Thoracic aorta (tissue), 2 donors: ENCODE data around the gene ATP1A1. TPM values are rescaled to one million over a fixed set of nuclear protein-coding genes. Genes with fewer than 3 reads are reported as not detected.

Source experiments
- ATAC-seq: fragments of 150-250 bp; one replicate; pipeline ENCODE4 v1.8.0; 2017; ENCODE audit warnings: low read depth; ENCODE audit not compliant: insufficient number of reproducible peaks, low FRiP score
- DNase-seq: peaks from one replicate; pipeline ENCODE4 v3.0.0-alpha.2; 2020; ENCODE audit warnings: low spot score
- H3K27ac ChIP-seq, 2 donors: fragments of 200-600 bp; sonication (generic); 1 replicate in 1 of 2; 2 replicates in 1 of 2; pipeline ENCODE4 v1.5.1; 2016; ENCODE audit warnings: mild to moderate bottlenecking in 2 of 2, moderate library complexity in 2 of 2
- H3K27me3 ChIP-seq: fragments of 200-600 bp; sonication (generic); replicated peaks from 2 replicates; pipeline ENCODE4 v1.6.0; 2016; ENCODE audit warnings: mild to moderate bottlenecking; ENCODE audit not compliant: insufficient read depth
- H3K36me3 ChIP-seq: fragments of 200-600 bp; sonication (generic); one replicate; pipeline ENCODE4 v1.5.1; 2016
- H3K4me1 ChIP-seq, 2 donors: fragments of 200-600 bp; sonication (generic); 1 replicate in 1 of 2; 2 replicates in 1 of 2; pipeline versions ENCODE4 v1.5.1 to v1.6.0; 2016; ENCODE audit warnings: low read depth in 2 of 2, mild to moderate bottlenecking in 1 of 2; ENCODE audit not compliant: control insufficient read depth in 1 of 2
- H3K4me3 ChIP-seq: fragments of 200-600 bp; sonication (generic); 2 replicates; pipeline ENCODE4 v1.5.1; 2016; ENCODE audit warnings: mild to moderate bottlenecking
- H3K9me3 ChIP-seq: fragments of 200-600 bp; sonication (generic); 2 replicates; pipeline ENCODE4 v1.5.1; 2016
- CTCF ChIP-seq: fragments of 200-600 bp; sonication (generic); IDR thresholded peaks from one replicate; pipeline ENCODE4 v1.5.1; 2019; ENCODE audit warnings: antibody characterized with exemption
- total RNA-seq, 2 donors: library from RNA; depleted of rRNA; stranded (reverse); fragments of >200 nt; gene quantifications; one replicate each; pipeline versions ENCODE4 v1.1.0 to v1.2.3, GENCODE V29; 2016

The ATP1A1 gene
- total RNA-seq, 2 donors from 2014 or later: 244 to 310 TPM

- ATAC-seq: no peak
- Histone ChIP-seq H3K27me3 (no peaks in the 10 kb centered on the region), H3K4me3 (no peak overlapping the region), H3K27ac (no peak overlapping the region), H3K4me1 (no peaks in the 10 kb centered on the region), H3K36me3 (no peaks in the 10 kb centered on the region), H3K9me3 (no peaks in the 10 kb centered on the region)
- DNase-seq: no peak
- TF ChIP-seq CTCF: no peak
Measured at GRCh38 chr1:116326486-116326885, 46.6 kb upstream of the ATP1A1 start.

GRCh38 chr1:116328671-116329070 is 44.4 kb upstream of the ATP1A1 start:
- ATAC-seq (no peak), DNase-seq (no peak)
- no peak overlapping the region for H3K4me3 ChIP-seq
- H3K27me3 ChIP-seq: no peaks in the 10 kb centered on the region
- no peak overlapping the region for H3K27ac ChIP-seq
- no peak for TF ChIP-seq CTCF
- H3K36me3 ChIP-seq: no peaks in the 10 kb centered on the region
- no peaks in the 10 kb centered on the region for H3K4me1 ChIP-seq
- no peaks in the 10 kb centered on the region for H3K9me3 ChIP-seq

GRCh38 chr1:116329524-116330341 is 43.3 kb upstream of the ATP1A1 start:
- H3K27ac ChIP-seq: no peak overlapping the region

GRCh38 chr1:116330342-116330652 is 42.7 kb upstream of the ATP1A1 start:
- Histone ChIP-seq H3K27ac (no peak overlapping the region), H3K4me3 (no peak overlapping the region), H3K4me1 (no peaks in the 10 kb centered on the region), H3K36me3 (no peaks in the 10 kb centered on the region), H3K27me3 (no peaks in the 10 kb centered on the region), H3K9me3 (no peaks in the 10 kb centered on the region)
- no peak for TF ChIP-seq CTCF
- ATAC-seq (no peak), DNase-seq (no peak)

More at GRCh38 chr1:116329524-116330341, 43.3 kb upstream of the ATP1A1 start:
- no peak for TF ChIP-seq CTCF
- H3K27me3 ChIP-seq: no peaks in the 10 kb centered on the region
- H3K4me1 ChIP-seq: no peaks in the 10 kb centered on the region
- ATAC-seq: no peak
- H3K36me3 ChIP-seq: no peaks in the 10 kb centered on the region
- H3K4me3 ChIP-seq: no peak overlapping the region
- no peak for DNase-seq
- no peaks in the 10 kb centered on the region for H3K9me3 ChIP-seq

GRCh38 chr1:116330846-116331245 is 42.2 kb upstream of the ATP1A1 start:
- H3K36me3 ChIP-seq: no peaks in the 10 kb centered on the region
- no peak overlapping the region for H3K4me3 ChIP-seq
- H3K27ac ChIP-seq: no peak overlapping the region
- no peaks in the 10 kb centered on the region for H3K4me1 ChIP-seq
- ATAC-seq (no peak), DNase-seq (no peak)
- no peak for TF ChIP-seq CTCF
- H3K9me3 ChIP-seq: no peaks in the 10 kb centered on the region
- H3K27me3 ChIP-seq: no peaks in the 10 kb centered on the region
